ENCODE results near the gene CTDSPL. TPM values are rescaled to one million over a fixed set of nuclear protein-coding genes. Genes with fewer than 3 reads are reported as not detected.

The CTDSPL gene
- polyA plus RNA-seq, 1 of the 3 experiments (the other 2 are of a cell fraction): 22.1 TPM

DNA sequence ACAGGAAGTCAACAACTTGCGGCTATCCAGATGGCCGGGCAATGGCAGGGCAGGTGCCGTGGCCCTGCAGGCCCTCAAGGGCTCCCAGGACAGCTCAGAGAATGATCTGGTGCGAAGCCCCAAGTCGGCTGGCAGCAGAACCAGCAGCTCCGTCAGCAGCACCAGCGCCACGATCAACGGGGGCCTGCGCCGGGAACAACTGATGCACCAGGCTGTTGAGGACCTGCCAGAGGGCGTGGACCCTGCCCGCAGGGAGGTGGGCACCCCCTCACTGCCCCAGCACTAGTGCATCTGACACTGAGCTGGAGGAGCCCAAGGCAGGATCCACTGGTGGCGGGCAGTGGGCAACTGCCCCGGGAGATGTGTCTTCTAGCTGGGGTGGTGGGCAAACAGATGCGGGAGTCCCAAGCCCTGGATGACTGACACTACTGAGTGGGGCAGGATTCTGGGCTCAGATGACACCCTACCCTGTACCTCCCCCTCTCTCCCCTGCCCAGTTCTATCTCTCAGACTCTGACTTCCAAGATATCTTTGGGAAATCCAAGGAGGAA lies 144.8 kb downstream of the CTDSPL start:
- Histone ChIP-seq H3K9ac (no peak overlapping the region), H3K4me1 (ENCODE audit: control insufficient read depth in 1 of 2, insufficient read depth in 2 of 2, low read depth in 1 of 2, low read length in 1 of 2) (no peaks in the 10 kb centered on the region; a peak in 1 of 4 replicates), H3F3A (replicated peaks; ENCODE audit: insufficient read depth) (no peaks in the 10 kb centered on the region), H2AFZ (ENCODE audit: low read depth) (no peak overlapping the region), H3K4me2 (no peak overlapping the region), H3K79me2 (ENCODE audit: insufficient read depth) (no peaks in the 10 kb centered on the region), H3K9me2 (no peaks in the 10 kb centered on the region), H3K27ac (ENCODE audit: low read depth in 2 of 2, low read length in 1 of 2) (no peak overlapping the region), H3K4me3 (ENCODE audit: low read depth in 2 of 2, low read length in 1 of 2) (no peak overlapping the region), H3K36me3 (replicated peaks in 1 of 2; ENCODE audit: control insufficient read depth in 1 of 2, insufficient read depth in 2 of 2, low read length in 1 of 2) (peaks cover 0 to 35% of the 10 kb centered on the region in 2 experiments), H4K20me1 (ENCODE audit: insufficient read depth) (no peaks in the 10 kb centered on the region), H3K9me3 (no peaks in the 10 kb centered on the region), H3K27me3 (ENCODE audit: insufficient read depth) (no peaks in the 10 kb centered on the region)
- 90% methylated on average over 8 of the region's 16 CpGs for WGBS (ENCODE audit: low lambda C conversion rate)
- ChIA-PET POLR2A (no interaction called here), CTCF (interaction anchor here (1.0 to 1.2 kb wide), 3 partner anchors 9 to 32 kb away, joined by 3 to 4 read pairs (median 3); no protein-coding TSS in a partner anchor)
- TF ChIP-seq JUND (IDR thresholded peaks at IDR 0.05) (no peak), FOSL2 (IDR thresholded peaks at IDR 0.05; ENCODE audit: borderline replicate concordance, low read depth) (no peak)
- TF ChIP-seq, protein P1, sequence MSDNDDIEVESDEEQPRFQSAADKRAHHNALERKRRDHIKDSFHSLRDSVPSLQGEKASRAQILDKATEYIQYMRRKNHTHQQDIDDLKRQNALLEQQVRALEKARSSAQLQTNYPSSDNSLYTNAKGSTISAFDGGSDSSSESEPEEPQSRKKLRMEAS (IDR thresholded peaks at IDR 0.05; ENCODE audit: low read depth): no peak
- no peak for DNase-seq

DNA sequence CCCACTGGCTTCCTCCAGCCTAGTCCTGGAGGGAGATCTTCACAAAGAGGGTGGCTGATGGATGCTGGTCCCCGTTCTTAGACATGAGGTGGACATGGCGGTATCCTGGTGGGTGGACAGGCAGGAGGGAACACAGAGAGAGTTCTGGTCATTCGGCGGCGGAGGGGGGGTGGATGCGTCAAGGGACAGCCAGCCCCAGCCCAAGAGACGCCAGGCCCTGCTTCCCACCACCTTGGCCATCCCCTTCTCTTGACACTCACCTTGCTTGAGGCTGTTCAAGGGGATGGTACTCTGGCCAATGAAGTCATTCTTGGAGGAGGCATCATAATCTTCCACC lies 146.0 kb downstream of the CTDSPL start:
- Histone ChIP-seq H3K4me1 (ENCODE audit: control insufficient read depth in 1 of 2, insufficient read depth in 2 of 2, low read depth in 1 of 2, low read length in 1 of 2) (no peaks in the 10 kb centered on the region; a peak in 1 of 4 replicates), H4K20me1 (ENCODE audit: insufficient read depth) (no peaks in the 10 kb centered on the region), H3K27me3 (ENCODE audit: insufficient read depth) (no peaks in the 10 kb centered on the region), H3K9ac (no peak overlapping the region), H3K27ac (ENCODE audit: low read depth in 2 of 2, low read length in 1 of 2) (no peak overlapping the region), H3K9me3 (no peaks in the 10 kb centered on the region), H3K4me3 (ENCODE audit: low read depth in 2 of 2, low read length in 1 of 2) (no peak overlapping the region), H2AFZ (ENCODE audit: low read depth) (no peak overlapping the region), H3K9me2 (no peaks in the 10 kb centered on the region), H3F3A (replicated peaks; ENCODE audit: insufficient read depth) (no peaks in the 10 kb centered on the region), H3K4me2 (no peak overlapping the region), H3K79me2 (ENCODE audit: insufficient read depth) (no peaks in the 10 kb centered on the region), H3K36me3 (replicated peaks in 1 of 2; ENCODE audit: control insufficient read depth in 1 of 2, insufficient read depth in 2 of 2, low read length in 1 of 2) (peaks cover 0 to 32% of the 10 kb centered on the region in 2 experiments)
- TF ChIP-seq RXRA (IDR thresholded peaks at IDR 0.05; ENCODE audit: borderline replicate concordance, low read depth): no peak
- WGBS (ENCODE audit: low lambda C conversion rate): 99% methylated on average over 7 of the region's 7 CpGs
- CTCF ChIA-PET: no interaction called here
- no peak for DNase-seq
- POLR2A ChIA-PET: no interaction called here

DNA sequence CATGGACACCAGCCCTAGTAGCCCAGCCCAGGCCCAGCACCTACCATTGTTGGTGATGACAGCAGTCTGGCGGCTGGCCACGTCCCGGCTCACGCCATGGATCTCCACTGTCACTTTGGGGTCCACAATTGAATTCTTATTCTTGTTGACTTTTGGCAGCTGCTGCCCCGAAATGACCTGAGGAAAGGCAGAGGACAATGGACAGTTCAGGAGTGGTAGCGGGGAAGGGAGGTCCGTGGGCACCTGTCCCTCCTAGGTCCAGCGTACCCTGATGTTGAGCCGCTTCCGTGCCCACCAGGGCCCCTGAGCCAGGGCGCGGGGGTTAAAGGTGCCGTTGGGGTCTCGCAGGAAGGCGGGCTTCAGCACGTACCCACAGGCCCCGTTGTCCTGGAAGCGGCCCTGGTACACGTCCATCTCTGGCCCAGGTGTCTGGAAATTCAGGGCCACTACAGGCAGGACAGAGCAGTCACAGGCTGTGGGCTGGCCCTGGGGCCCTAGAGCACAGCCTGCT lies 146.6 kb downstream of the CTDSPL start:
- whole genome bisulfite sequencing (ENCODE audit: low lambda C conversion rate): 93% methylated on average over 15 of the region's 19 CpGs
- no peaks in the 10 kb centered on the region for H3K9me2 ChIP-seq
- ChIA-PET CTCF (no interaction called here), POLR2A (no interaction called here)
- no peaks in the 10 kb centered on the region for H3K9me3 ChIP-seq
- no peak overlapping the region for H3K4me3 ChIP-seq (ENCODE audit: low read depth in 2 of 2, low read length in 1 of 2)
- H3K79me2 ChIP-seq (ENCODE audit: insufficient read depth): no peaks in the 10 kb centered on the region
- no peak overlapping the region for H3K27ac ChIP-seq (ENCODE audit: low read depth in 2 of 2, low read length in 1 of 2)
- no peaks in the 10 kb centered on the region for H4K20me1 ChIP-seq (ENCODE audit: insufficient read depth)
- no peak overlapping the region for H3K9ac ChIP-seq
- TF ChIP-seq FOSL2 (IDR thresholded peaks at IDR 0.05; ENCODE audit: borderline replicate concordance, low read depth) (no peak), TAF1 (IDR thresholded peaks at IDR 0.05; ENCODE audit: borderline replicate concordance, low read depth, low read length) (no peak), TEAD4 (IDR thresholded peaks at IDR 0.05; ENCODE audit: borderline replicate concordance, insufficient read depth) (no peak), SMC3 (IDR thresholded peaks at IDR 0.05; ENCODE audit: low read depth, low read length) (no peak), RFX5 (IDR thresholded peaks at IDR 0.05; ENCODE audit: low read length) (no peak)
- TF ChIP-seq, protein P2, sequence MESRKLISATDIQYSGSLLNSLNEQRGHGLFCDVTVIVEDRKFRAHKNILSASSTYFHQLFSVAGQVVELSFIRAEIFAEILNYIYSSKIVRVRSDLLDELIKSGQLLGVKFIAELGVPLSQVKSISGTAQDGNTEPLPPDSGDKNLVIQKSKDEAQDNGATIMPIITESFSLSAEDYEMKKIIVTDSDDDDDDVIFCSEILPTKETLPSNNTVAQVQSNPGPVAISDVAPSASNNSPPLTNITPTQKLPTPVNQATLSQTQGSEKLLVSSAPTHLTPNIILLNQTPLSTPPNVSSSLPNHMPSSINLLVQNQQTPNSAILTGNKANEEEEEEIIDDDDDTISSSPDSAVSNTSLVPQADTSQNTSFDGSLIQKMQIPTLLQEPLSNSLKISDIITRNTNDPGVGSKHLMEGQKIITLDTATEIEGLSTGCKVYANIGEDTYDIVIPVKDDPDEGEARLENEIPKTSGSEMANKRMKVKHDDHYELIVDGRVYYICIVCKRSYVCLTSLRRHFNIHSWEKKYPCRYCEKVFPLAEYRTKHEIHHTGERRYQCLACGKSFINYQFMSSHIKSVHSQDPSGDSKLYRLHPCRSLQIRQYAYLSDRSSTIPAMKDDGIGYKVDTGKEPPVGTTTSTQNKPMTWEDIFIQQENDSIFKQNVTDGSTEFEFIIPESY (IDR thresholded peaks at IDR 0.05; ENCODE audit: borderline replicate concordance, low read depth): no peak
- TF ChIP-seq, protein P1 (IDR thresholded peaks at IDR 0.05; ENCODE audit: low read depth): no peak
- TF ChIP-seq, protein P3, sequence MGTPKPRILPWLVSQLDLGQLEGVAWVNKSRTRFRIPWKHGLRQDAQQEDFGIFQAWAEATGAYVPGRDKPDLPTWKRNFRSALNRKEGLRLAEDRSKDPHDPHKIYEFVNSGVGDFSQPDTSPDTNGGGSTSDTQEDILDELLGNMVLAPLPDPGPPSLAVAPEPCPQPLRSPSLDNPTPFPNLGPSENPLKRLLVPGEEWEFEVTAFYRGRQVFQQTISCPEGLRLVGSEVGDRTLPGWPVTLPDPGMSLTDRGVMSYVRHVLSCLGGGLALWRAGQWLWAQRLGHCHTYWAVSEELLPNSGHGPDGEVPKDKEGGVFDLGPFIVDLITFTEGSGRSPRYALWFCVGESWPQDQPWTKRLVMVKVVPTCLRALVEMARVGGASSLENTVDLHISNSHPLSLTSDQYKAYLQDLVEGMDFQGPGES (IDR thresholded peaks at IDR 0.05; ENCODE audit: low read depth, low read length): no peak
- TF ChIP-seq, protein P4, sequence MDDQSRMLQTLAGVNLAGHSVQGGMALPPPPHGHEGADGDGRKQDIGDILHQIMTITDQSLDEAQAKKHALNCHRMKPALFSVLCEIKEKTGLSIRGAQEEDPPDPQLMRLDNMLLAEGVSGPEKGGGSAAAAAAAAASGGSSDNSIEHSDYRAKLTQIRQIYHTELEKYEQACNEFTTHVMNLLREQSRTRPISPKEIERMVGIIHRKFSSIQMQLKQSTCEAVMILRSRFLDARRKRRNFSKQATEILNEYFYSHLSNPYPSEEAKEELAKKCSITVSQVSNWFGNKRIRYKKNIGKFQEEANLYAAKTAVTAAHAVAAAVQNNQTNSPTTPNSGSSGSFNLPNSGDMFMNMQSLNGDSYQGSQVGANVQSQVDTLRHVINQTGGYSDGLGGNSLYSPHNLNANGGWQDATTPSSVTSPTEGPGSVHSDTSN (IDR thresholded peaks at IDR 0.05): no peak
- no peak overlapping the region for H3K4me2 ChIP-seq
- no peak for DNase-seq
- H2AFZ ChIP-seq (ENCODE audit: low read depth): no peak overlapping the region
- no peaks in the 10 kb centered on the region for H3K27me3 ChIP-seq (ENCODE audit: insufficient read depth)
- peaks cover 0 to 32% of the 10 kb centered on the region in 2 experiments for H3K36me3 ChIP-seq (replicated peaks in 1 of 2; ENCODE audit: control insufficient read depth in 1 of 2, insufficient read depth in 2 of 2, low read length in 1 of 2)
- H3F3A ChIP-seq (replicated peaks; ENCODE audit: insufficient read depth): no peaks in the 10 kb centered on the region
- no peaks in the 10 kb centered on the region; a peak in 1 of 4 replicates for H3K4me1 ChIP-seq (ENCODE audit: control insufficient read depth in 1 of 2, insufficient read depth in 2 of 2, low read depth in 1 of 2, low read length in 1 of 2)

Measured in SK-N-SH (cell line).